ENCODE results near the gene FPR1.

The FPR1 gene

DNA sequence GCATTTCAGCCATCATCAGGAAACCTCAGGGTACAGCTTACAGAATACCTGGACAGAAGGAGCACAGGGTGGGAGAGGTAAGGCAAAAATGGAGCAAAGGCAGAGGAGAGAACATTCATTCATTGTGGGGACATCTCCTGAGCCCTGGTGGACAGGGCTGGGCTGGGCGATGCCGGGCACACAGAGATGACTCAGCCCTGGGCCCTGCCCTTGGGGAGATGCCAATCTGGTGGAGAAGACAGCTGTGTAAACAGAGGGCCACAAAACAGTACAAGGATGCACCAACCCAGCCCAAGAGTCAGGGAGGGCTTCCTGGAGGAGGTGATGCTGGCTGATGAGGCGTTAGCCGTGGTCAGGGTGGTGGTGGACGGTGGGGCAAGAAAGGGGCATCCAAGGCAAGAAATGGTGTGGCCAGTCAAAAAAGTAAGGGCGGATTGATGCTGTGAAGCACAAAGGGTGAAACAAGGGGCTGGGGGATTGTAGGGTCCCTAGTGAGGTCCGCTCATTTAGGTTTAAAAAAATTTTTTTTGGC is 24.3 kb downstream of the FPR1 start:
- peaks cover 39% of the 10 kb centered on the region for H3K27me3 Mint-ChIP-seq (ENCODE audit: low read depth)
- TF ChIP-seq CTCF (IDR thresholded peaks at IDR 0.05; ENCODE audit: unreplicated experiment in 3 of 3) = no peak
- no peaks in the 10 kb centered on the region for H3K4me1 Mint-ChIP-seq
- H3K27ac Mint-ChIP-seq = no peak overlapping the region
- H3K9me3 Mint-ChIP-seq = peaks cover 16% of the 10 kb centered on the region
- H3K4me3 Mint-ChIP-seq = no peak overlapping the region
- H3K36me3 Mint-ChIP-seq (ENCODE audit: low read depth) = no peaks in the 10 kb centered on the region

DNA sequence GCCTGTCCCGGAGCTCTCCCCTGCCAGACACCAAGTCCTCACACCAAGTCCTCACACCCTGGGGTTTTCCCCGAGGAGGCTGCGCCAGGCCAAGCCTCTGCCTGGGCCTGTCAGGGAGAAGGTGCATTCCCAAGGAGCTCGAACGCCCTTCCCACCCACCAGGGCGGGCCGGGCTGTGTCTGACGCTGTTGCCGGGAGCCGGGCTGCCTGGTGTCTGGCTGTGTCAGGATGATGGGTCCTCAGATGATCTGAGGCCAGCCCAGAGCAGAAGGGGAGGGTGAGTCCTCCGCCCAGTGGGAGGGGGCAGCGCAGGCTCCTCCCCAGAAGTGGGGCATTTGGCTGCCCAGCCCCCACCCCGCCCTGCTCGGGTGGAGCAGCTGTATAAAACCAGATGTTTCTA is 25.6 kb downstream of the FPR1 start:
- Mint-ChIP-seq H3K4me1 (no peaks in the 10 kb centered on the region), H3K9me3 (peaks cover 9% of the 10 kb centered on the region), H3K4me3 (no peak overlapping the region), H3K27ac (no peak overlapping the region), H3K27me3 (ENCODE audit: low read depth) (peaks cover 48% of the 10 kb centered on the region), H3K36me3 (ENCODE audit: low read depth) (no peaks in the 10 kb centered on the region)
- no peak for TF ChIP-seq CTCF (IDR thresholded peaks at IDR 0.05; ENCODE audit: unreplicated experiment in 3 of 3)

- Mint-ChIP-seq H3K27me3 (ENCODE audit: low read depth) (peaks cover 59% of the 10 kb centered on the region), H3K36me3 (ENCODE audit: low read depth) (no peaks in the 10 kb centered on the region), H3K4me3 (no peak overlapping the region), H3K9me3 (peaks cover 4% of the 10 kb centered on the region), H3K27ac (no peak overlapping the region), H3K4me1 (no peaks in the 10 kb centered on the region)
- TF ChIP-seq CTCF (IDR thresholded peaks at IDR 0.05; ENCODE audit: unreplicated experiment in 3 of 3) = no peak
Observed at GRCh38 chr19:51724543-51724942, 27.1 kb downstream of the FPR1 start.

GRCh38 chr19:51722492-51722891 is 29.2 kb downstream of the FPR1 start:
- no peak for TF ChIP-seq CTCF (IDR thresholded peaks at IDR 0.05; ENCODE audit: unreplicated experiment in 3 of 3)
- Mint-ChIP-seq H3K27ac (no peak overlapping the region), H3K4me3 (no peak overlapping the region), H3K36me3 (ENCODE audit: low read depth) (no peaks in the 10 kb centered on the region), H3K4me1 (no peaks in the 10 kb centered on the region), H3K9me3 (peaks cover 6% of the 10 kb centered on the region), H3K27me3 (ENCODE audit: low read depth) (peaks cover 68% of the 10 kb centered on the region)

DNA sequence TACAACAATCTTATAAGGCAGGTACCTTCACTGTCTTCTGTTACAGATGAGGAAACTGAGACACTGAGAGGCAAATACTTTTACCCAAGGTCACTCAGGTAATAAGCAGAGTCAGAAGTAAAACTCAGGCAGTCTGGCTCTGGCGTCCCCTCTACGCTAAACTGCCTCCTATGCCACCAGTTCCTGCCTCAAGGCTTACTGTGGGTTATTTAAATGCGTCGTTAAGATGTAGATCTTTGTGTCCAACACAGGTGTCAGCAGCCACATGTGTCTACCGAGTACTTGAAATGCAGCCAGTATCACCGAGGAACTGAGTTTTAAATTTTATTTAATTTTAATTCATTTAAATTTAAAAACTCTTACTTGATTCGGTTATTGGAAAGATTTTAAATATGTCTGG is 29.8 kb downstream of the FPR1 start:
- TF ChIP-seq CTCF (IDR thresholded peaks at IDR 0.05; ENCODE audit: unreplicated experiment in 3 of 3) = no peak
- Mint-ChIP-seq H3K9me3 (peaks cover 6% of the 10 kb centered on the region), H3K36me3 (ENCODE audit: low read depth) (no peaks in the 10 kb centered on the region), H3K4me1 (no peaks in the 10 kb centered on the region), H3K27me3 (ENCODE audit: low read depth) (peaks cover 74% of the 10 kb centered on the region), H3K4me3 (no peak overlapping the region), H3K27ac (no peak overlapping the region)

DNA sequence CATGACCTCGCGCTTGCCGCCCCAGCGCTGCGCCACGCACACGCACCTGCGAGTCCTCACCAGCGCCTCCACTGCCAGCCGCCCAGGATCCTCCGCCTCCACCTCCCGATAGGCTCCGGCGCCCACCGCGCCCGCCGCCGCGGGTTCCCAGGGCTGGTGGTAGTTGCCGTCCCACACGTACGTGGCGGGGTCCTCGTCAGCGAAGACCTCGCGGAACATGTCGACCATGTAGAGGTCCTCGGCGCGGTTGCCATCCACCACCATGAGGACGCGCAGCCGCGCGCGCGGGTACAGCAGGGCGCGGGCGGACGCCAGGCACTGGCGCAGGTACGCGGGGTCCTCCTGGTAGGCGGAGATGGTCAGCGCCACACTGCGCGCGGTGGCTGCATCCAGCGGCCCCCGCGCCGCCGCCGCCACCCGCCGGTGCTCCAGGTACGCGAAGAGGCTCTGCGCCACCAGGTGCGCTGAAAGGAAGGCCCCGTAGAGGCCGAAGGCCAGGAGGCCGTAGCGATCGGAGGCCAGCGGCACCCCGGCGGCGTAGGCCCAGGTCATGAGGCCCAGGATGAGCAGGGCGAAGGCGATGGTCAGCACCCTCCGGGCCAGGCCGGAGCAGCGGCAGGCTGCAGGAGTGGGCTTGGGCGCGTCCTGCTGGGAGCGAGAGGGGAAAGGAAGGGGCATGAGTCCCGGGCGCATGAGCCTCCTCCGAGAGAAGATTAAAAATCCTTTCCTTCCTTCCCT is 32.3 kb downstream of the FPR1 start:
- no peak for TF ChIP-seq CTCF (IDR thresholded peaks at IDR 0.05; ENCODE audit: unreplicated experiment in 3 of 3)
- Mint-ChIP-seq H3K27me3 (ENCODE audit: low read depth) (peaks cover 85% of the 10 kb centered on the region), H3K4me3 (no peak overlapping the region), H3K27ac (no peak overlapping the region), H3K9me3 (peaks cover 8% of the 10 kb centered on the region), H3K4me1 (no peaks in the 10 kb centered on the region), H3K36me3 (ENCODE audit: low read depth) (no peaks in the 10 kb centered on the region)

Measured in nephron (organoid).